Trophoblast cell (in vitro differentiated cells and primary cell): ENCODE measurements around the gene TPRG1.

ENCODE experiments used
- DNase-seq, 2 donors: peaks; one replicate each; pipeline ENCODE4 v3.0.0-alpha.2; 2016
- H2AFZ ChIP-seq: 2 replicates; pipeline ENCODE4 v1.6.1; 2013; ENCODE audit warnings: low read length, moderate library complexity, mild to moderate bottlenecking; ENCODE audit not compliant: insufficient read depth, poor library complexity
- H2AK5ac ChIP-seq: 2 replicates; pipeline ENCODE4 v1.6.1; 2013; ENCODE audit warnings: mild to moderate bottlenecking, low read length
- H2BK120ac ChIP-seq: 2 replicates; pipeline ENCODE4 v1.6.1; 2013; ENCODE audit warnings: low read length, mild to moderate bottlenecking, moderate library complexity; ENCODE audit not compliant: insufficient read depth, poor library complexity
- H2BK12ac ChIP-seq: 2 replicates; pipeline ENCODE4 v1.6.1; 2013; ENCODE audit warnings: mild to moderate bottlenecking, low read length, moderate library complexity
- H2BK5ac ChIP-seq: 2 replicates; pipeline ENCODE4 v1.6.1; 2013; ENCODE audit warnings: low read length, low read depth, moderate library complexity, mild to moderate bottlenecking; ENCODE audit not compliant: poor library complexity
- H3K14ac ChIP-seq: 2 replicates; pipeline ENCODE4 v1.6.1; 2013; ENCODE audit warnings: mild to moderate bottlenecking, low read length
- H3K18ac ChIP-seq: 2 replicates; pipeline ENCODE4 v1.6.1; 2013; ENCODE audit warnings: mild to moderate bottlenecking, low read length
- H3K23ac ChIP-seq: 2 replicates; pipeline ENCODE4 v1.6.1; 2013; ENCODE audit warnings: low read length
- H3K27ac ChIP-seq: 2 replicates; pipeline ENCODE4 v1.5.1; 2013; ENCODE audit warnings: low read depth, mild to moderate bottlenecking, inconsistent platforms, low read length, moderate library complexity
- H3K27me3 ChIP-seq: 2 replicates; pipeline ENCODE4 v1.6.1; 2013; ENCODE audit warnings: inconsistent platforms, mild to moderate bottlenecking, low read length, moderate library complexity; ENCODE audit not compliant: insufficient read depth
- H3K36me3 ChIP-seq, 2 experiments: 1 replicate in 1 of 2; 2 replicates in 1 of 2; pipeline ENCODE4 v1.6.1; 2013; ENCODE audit warnings: low read length in 2 of 2, mild to moderate bottlenecking in 2 of 2, moderate library complexity in 1 of 2; ENCODE audit not compliant: insufficient read depth in 2 of 2, control insufficient read depth in 1 of 2
- H3K4ac ChIP-seq: 2 replicates; pipeline ENCODE4 v1.6.1; 2013; ENCODE audit warnings: low read depth, mild to moderate bottlenecking, low read length, moderate library complexity
- H3K4me1 ChIP-seq, 2 experiments: 1 replicate in 1 of 2; 2 replicates in 1 of 2; pipeline ENCODE4 v1.6.1; 2013; ENCODE audit warnings: low read length in 2 of 2, mild to moderate bottlenecking in 2 of 2, moderate library complexity in 1 of 2; ENCODE audit not compliant: insufficient read depth in 2 of 2, control insufficient read depth in 1 of 2
- H3K4me2 ChIP-seq: 2 replicates; pipeline ENCODE4 v1.6.1; 2013; ENCODE audit warnings: inconsistent platforms, mild to moderate bottlenecking, low read length, moderate library complexity
- H3K4me3 ChIP-seq: 2 replicates; pipeline ENCODE4 v1.5.1; 2013; ENCODE audit warnings: mild to moderate bottlenecking, low read depth, low read length, inconsistent platforms
- H3K79me1 ChIP-seq: one replicate; pipeline ENCODE4 v1.6.1; 2013; ENCODE audit warnings: low read length
- H3K79me2 ChIP-seq: 2 replicates; pipeline ENCODE4 v1.6.1; 2013; ENCODE audit warnings: low read length, mild to moderate bottlenecking; ENCODE audit not compliant: control insufficient read depth, insufficient read depth, poor library complexity
- H3K9ac ChIP-seq: 2 replicates; pipeline ENCODE4 v1.6.1; 2013; ENCODE audit warnings: mild to moderate bottlenecking, low read length
- H3K9me3 ChIP-seq: 2 replicates; pipeline ENCODE4 v1.6.1; 2013; ENCODE audit warnings: low read depth, mild to moderate bottlenecking, control low read depth, inconsistent platforms, low read length; ENCODE audit not compliant: insufficient read depth
- H4K12ac ChIP-seq: 2 replicates; pipeline ENCODE4 v1.6.1; 2013; ENCODE audit warnings: low read depth, mild to moderate bottlenecking, low read length, moderate library complexity
- H4K8ac ChIP-seq: 2 replicates; pipeline ENCODE4 v1.6.1; 2013; ENCODE audit warnings: low read depth, mild to moderate bottlenecking, low read length, moderate library complexity
- H4K91ac ChIP-seq: one replicate; pipeline ENCODE4 v1.6.1; 2013; ENCODE audit warnings: low read depth, mild to moderate bottlenecking, low read length, moderate library complexity
- WGBS: extraction: QIAGEN DNeasy Blood & Tissue Kit; methylation state at CpG from one replicate; pipeline ENCODE4 v1.1.7; 2013; ENCODE audit warnings: missing lambda C conversion rate; ENCODE audit not compliant: insufficient read length, insufficient coverage; ENCODE audit errors: extremely low coverage; 5-methylcytosine and 5-hydroxymethylcytosine counted together

Gene TPRG1

DNA sequence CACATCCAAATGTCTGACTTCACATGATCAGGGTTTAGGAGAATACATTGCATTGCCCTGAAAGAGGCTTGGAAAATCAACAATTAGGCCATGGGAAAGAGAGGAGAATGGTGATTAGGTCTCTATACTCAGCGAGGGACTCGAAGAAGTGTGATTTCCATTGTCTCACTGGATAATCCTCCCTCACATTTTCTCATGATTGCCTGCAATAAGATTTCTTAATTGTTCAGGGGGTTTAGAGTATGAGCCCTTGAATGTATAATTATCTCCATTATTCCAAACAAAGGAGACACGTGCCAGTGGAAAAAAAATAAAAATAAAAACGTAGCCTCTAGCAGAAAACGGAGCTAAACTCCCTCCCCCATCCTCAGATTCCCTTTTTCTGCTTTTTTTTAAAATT lies 173.2 kb downstream of the TPRG1 start:
- H4K8ac ChIP-seq, result no peak overlapping the region
- no peaks in the 10 kb centered on the region for H3K9me3 ChIP-seq
- H2AK5ac ChIP-seq, result no peak overlapping the region
- H3K4me1 ChIP-seq, result no peaks in the 10 kb centered on the region
- no peaks in the 10 kb centered on the region for H3K79me1 ChIP-seq
- no peak overlapping the region for H3K4me2 ChIP-seq
- no peak overlapping the region for H3K4ac ChIP-seq
- H4K91ac ChIP-seq, result no peak overlapping the region
- H2BK120ac ChIP-seq, result no peak overlapping the region
- no peak overlapping the region for H3K18ac ChIP-seq
- no peak for DNase-seq
- H3K79me2 ChIP-seq, result no peaks in the 10 kb centered on the region
- H4K12ac ChIP-seq, result no peak overlapping the region
- no peak overlapping the region for H2AFZ ChIP-seq
- WGBS, result no CpG with 5 or more reads among the region's 5 CpGs
- H3K14ac ChIP-seq, result no peak overlapping the region
- no peak overlapping the region for H3K23ac ChIP-seq
- no peaks in the 10 kb centered on the region for H3K27me3 ChIP-seq
- no peak overlapping the region for H3K9ac ChIP-seq
- no peaks in the 10 kb centered on the region for H3K36me3 ChIP-seq
- H2BK12ac ChIP-seq, result no peak overlapping the region
- H3K4me3 ChIP-seq, result no peak overlapping the region
- H3K27ac ChIP-seq, result no peak overlapping the region
- H2BK5ac ChIP-seq, result no peak overlapping the region

- WGBS, result no CpG with 5 or more reads among the region's 3 CpGs
- Histone ChIP-seq H4K12ac (no peak overlapping the region), H3K4ac (no peak overlapping the region), H3K79me1 (no peaks in the 10 kb centered on the region), H2BK12ac (no peak overlapping the region), H2AK5ac (no peak overlapping the region), H3K9ac (no peak overlapping the region), H3K79me2 (no peaks in the 10 kb centered on the region), H3K4me3 (no peak overlapping the region), H4K8ac (no peak overlapping the region), H2BK5ac (no peak overlapping the region), H3K27me3 (no peaks in the 10 kb centered on the region), H4K91ac (no peak overlapping the region), H3K9me3 (no peaks in the 10 kb centered on the region), H3K14ac (no peak overlapping the region), H2BK120ac (no peak overlapping the region), H3K18ac (no peak overlapping the region), H3K36me3 (no peaks in the 10 kb centered on the region), H3K4me1 (peaks cover 0 to 3% of the 10 kb centered on the region in 2 experiments), H3K23ac (no peak overlapping the region), H3K4me2 (no peak overlapping the region), H3K27ac (no peak overlapping the region), H2AFZ (no peak overlapping the region)
- no peak for DNase-seq
These were observed 178.0 kb downstream of the TPRG1 start for GRCh38 chr3:189349772-189350171.

- H2BK12ac ChIP-seq, result no peak overlapping the region
- H3K9me3 ChIP-seq, result peaks cover under 1% of the 10 kb centered on the region
- H3K18ac ChIP-seq, result no peak overlapping the region
- no peak overlapping the region for H3K4me3 ChIP-seq
- H2AK5ac ChIP-seq, result no peak overlapping the region
- no peaks in the 10 kb centered on the region for H3K27me3 ChIP-seq
- no peak overlapping the region for H4K8ac ChIP-seq
- no peak overlapping the region for H3K23ac ChIP-seq
- H3K79me1 ChIP-seq, result peaks cover 3% of the 10 kb centered on the region
- no peaks in the 10 kb centered on the region for H3K79me2 ChIP-seq
- H3K4ac ChIP-seq, result no peak overlapping the region
- no peak for DNase-seq
- peaks cover 4 to 9% of the 10 kb centered on the region in 2 experiments for H3K4me1 ChIP-seq
- H2BK5ac ChIP-seq, result no peak overlapping the region
- no CpG with 5 or more reads among the region's 5 CpGs for WGBS
- no peak overlapping the region for H3K14ac ChIP-seq
- H3K9ac ChIP-seq, result no peak overlapping the region
- H2BK120ac ChIP-seq, result no peak overlapping the region
- H2AFZ ChIP-seq, result no peak overlapping the region
- H3K36me3 ChIP-seq, result no peaks in the 10 kb centered on the region
- H4K12ac ChIP-seq, result no peak overlapping the region
- no peak overlapping the region for H4K91ac ChIP-seq
- H3K27ac ChIP-seq, result no peak overlapping the region
- no peak overlapping the region for H3K4me2 ChIP-seq
These were observed 181.7 kb downstream of the TPRG1 start for GRCh38 chr3:189353318-189353965.

DNA sequence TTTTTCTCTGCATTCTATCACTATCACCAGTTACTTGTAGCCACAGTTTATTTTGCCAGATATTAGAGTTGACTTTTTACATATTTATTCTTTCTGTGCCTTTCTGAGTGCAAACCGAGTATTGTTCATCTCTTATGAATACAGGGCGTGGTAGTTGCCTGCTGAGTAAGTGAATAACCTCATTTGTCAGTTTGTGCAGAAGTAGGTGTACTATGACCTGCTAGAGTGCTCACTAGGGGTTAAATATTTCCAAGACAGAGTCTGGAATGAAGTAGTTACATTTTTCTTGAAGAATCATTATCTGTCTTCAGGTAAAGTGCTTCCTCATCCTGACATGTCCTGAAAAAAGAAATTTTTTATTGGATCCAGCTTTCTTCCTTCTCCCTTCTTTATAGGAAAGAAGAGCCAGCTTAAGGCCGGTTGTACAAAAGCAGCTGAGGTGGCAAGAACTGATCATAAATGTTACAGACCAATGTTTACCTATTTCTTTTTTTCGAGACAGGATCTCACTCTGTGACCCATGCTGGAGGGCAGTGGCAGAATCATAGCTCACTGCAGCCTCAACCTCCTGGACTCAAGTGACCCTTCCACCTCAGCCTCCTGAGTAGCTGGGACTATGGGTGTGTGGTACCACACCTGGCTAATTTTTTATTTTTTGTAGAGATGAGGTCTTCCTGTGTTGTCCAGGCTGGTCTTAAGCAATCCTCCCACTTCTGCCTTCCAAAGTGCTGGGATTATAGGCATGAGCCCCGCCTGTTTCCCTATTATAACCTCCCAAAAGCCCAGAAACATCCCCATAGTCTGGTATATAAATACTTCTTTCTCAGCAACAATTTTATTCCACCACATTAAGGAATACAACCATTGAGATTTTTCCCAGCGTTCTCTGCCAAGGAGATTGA lies 182.5 kb downstream of the TPRG1 start:
- H4K91ac ChIP-seq, result peak overlapping the region; percentile 2
- peaks cover 3% of the 10 kb centered on the region for H3K79me1 ChIP-seq
- H4K8ac ChIP-seq, result no peak overlapping the region
- H3K14ac ChIP-seq, result no peak overlapping the region
- no peak overlapping the region for H3K23ac ChIP-seq
- peaks cover 4 to 9% of the 10 kb centered on the region in 2 experiments for H3K4me1 ChIP-seq
- H3K27me3 ChIP-seq, result no peaks in the 10 kb centered on the region
- no peak for DNase-seq
- H2BK120ac ChIP-seq, result peak overlapping the region; percentile 11
- H4K12ac ChIP-seq, result no peak overlapping the region
- no peak overlapping the region for H2BK5ac ChIP-seq
- H3K27ac ChIP-seq, result no peak overlapping the region
- no peak overlapping the region for H3K4ac ChIP-seq
- no peak overlapping the region for H2AK5ac ChIP-seq
- H3K79me2 ChIP-seq, result no peaks in the 10 kb centered on the region
- no peak overlapping the region for H3K4me2 ChIP-seq
- no peaks in the 10 kb centered on the region for H3K36me3 ChIP-seq
- H2BK12ac ChIP-seq, result no peak overlapping the region
- no CpG with 5 or more reads among the region's 6 CpGs for WGBS
- no peak overlapping the region for H3K9ac ChIP-seq
- H2AFZ ChIP-seq, result no peak overlapping the region
- H3K9me3 ChIP-seq, result peaks cover 1% of the 10 kb centered on the region
- H3K18ac ChIP-seq, result no peak overlapping the region
- no peak overlapping the region for H3K4me3 ChIP-seq
